K562 (cell line): ENCODE measurements around the gene KAZN. TPM values are rescaled to one million over a fixed set of nuclear protein-coding genes. Genes with fewer than 3 reads are reported as not detected.

Experiments used
- ARID1B ChIP-seq: fragments of 450-650 bp; IDR thresholded peaks from 2 replicates; pipeline ENCODE4 v1.6.1; 2016; ENCODE audit warnings: antibody characterized with exemption, mild to moderate bottlenecking, inconsistent platforms
- CBFA2T3 ChIP-seq: fragments of 450-650 bp; IDR thresholded peaks from 2 replicates; pipeline ENCODE4 v1.6.1; 2017
- CTBP1 ChIP-seq: fragments of 450-650 bp; IDR thresholded peaks from 2 replicates; pipeline ENCODE4 v1.6.1; 2016; ENCODE audit warnings: borderline replicate concordance
- DPF2 ChIP-seq: fragments of 450-650 bp; IDR thresholded peaks from 2 replicates; pipeline ENCODE4 v1.6.1; 2016
- EZH2 ChIP-seq: IDR thresholded peaks from 2 replicates; pipeline ENCODE4 v1.6.1; 2012; ENCODE audit warnings: low read depth, mild to moderate bottlenecking, inconsistent platforms, low read length, borderline replicate concordance
- L3MBTL2 ChIP-seq: fragments of 450-650 bp; IDR thresholded peaks from 2 replicates; pipeline ENCODE4 v1.6.1; 2016; ENCODE audit warnings: mild to moderate bottlenecking, moderate library complexity
- PHB2 ChIP-seq: fragments of 450-650 bp; IDR thresholded peaks from 2 replicates; pipeline ENCODE4 v1.6.1; 2017; ENCODE audit warnings: low read depth
- POLR2H ChIP-seq: IDR thresholded peaks from 2 replicates; pipeline ENCODE4 v1.6.1; 2016; ENCODE audit warnings: missing genetic modification characterization, low read depth, mild to moderate bottlenecking, control low read depth, missing compliant biosample characterization, moderate library complexity
- RERE ChIP-seq: sonication (generic); formaldehyde crosslinking; IDR thresholded peaks from 2 replicates; pipeline ENCODE4 v1.8.0; 2023; ENCODE audit warnings: missing genetic modification reagents, mild to moderate bottlenecking, borderline replicate concordance
- REST ChIP-seq, 2 experiments: fragments of 450-650 bp; formaldehyde crosslinking in 1 of 2; IDR thresholded peaks; 2 replicates each; pipeline versions ENCODE4 v1.4.0 to v1.6.1; 2014 to 2020; ENCODE audit warnings: mild to moderate bottlenecking in 2 of 2, borderline replicate concordance in 1 of 2, low read depth in 1 of 2
- RUNX1 ChIP-seq: sonication (generic); IDR thresholded peaks from 2 replicates; pipeline ENCODE4 v1.6.1; 2016; ENCODE audit warnings: antibody characterized with exemption, low read depth
- TEAD4 ChIP-seq, 2 experiments: sonication (generic) in 1 of 2; formaldehyde crosslinking in 1 of 2; IDR thresholded peaks; 2 replicates each; pipeline versions ENCODE4 v1.6.1 to v1.8.0; 2012 to 2022; ENCODE audit warnings: borderline replicate concordance in 1 of 2, inconsistent platforms in 1 of 2, low read length in 1 of 2, mild to moderate bottlenecking in 1 of 2, missing genetic modification reagents in 1 of 2
- ZNF696 ChIP-seq: fragments of 250-450 bp; sonication (Bioruptor Pico); conservative IDR thresholded peaks from 2 replicates; pipeline ENCODE4 v1.4.0; 2020; ENCODE audit warnings: mild to moderate bottlenecking, moderate library complexity
- ZNF740 ChIP-seq, 3 experiments: fragments of 200-800 bp in 1 of 3; sonication (Bioruptor generic) in 1 of 3; sonication (generic) in 1 of 3; formaldehyde crosslinking in 1 of 3; IDR thresholded peaks; 2 replicates each; pipeline versions ENCODE4 v1.6.1 to v1.8.0; 2016 to 2022; ENCODE audit warnings: mild to moderate bottlenecking in 2 of 3, missing compliant biosample characterization in 2 of 3, missing genetic modification characterization in 2 of 3, missing genetic modification reagents in 1 of 3
- polyA plus RNA-seq, 8 experiments: library from polyadenylated mRNA; depleted of rRNA in 4 of 8; stranded (reverse) in 5 of 8; unstranded in 3 of 8; fragments of >200 nt; fragmentation: Nextera tagmentation in 2 of 8; fragmentation: Illumina TruSeq in 1 of 8; extraction: Ambion mirVana in 2 of 8; extraction: Trizol in 1 of 8; gene quantifications; 2 replicates each; pipeline versions ENCODE4 v1.2.1 to v1.2.3, GENCODE V29; 2011 to 2014; ENCODE audit warnings: inconsistent platforms in 1 of 8, missing spikeins in 1 of 8
- total RNA-seq, 7 experiments: library from RNA; depleted of rRNA in 6 of 7; stranded (reverse); fragments of >200 nt in 6 of 7; fragmentation: Illumina TruSeq in 2 of 7; extraction: Trizol in 2 of 7; gene quantifications; 2 replicates each; pipeline versions ENCODE4 v1.2.1 to v1.2.3, GENCODE V29; 2011 to 2021; ENCODE audit warnings: low replicate concordance in 1 of 7

KAZN gene
- total and polyA plus RNA-seq, 9 of the 15 experiments (the other 6 are each of a cell fraction or from before 2014, with no cell fraction given): 2.1 to 21.6 (median 5.4) TPM

- TF ChIP-seq POLR2H: no peak
- no peak for TF ChIP-seq DPF2
- TF ChIP-seq ZNF740 (CRISPR knock-in tag; IDR thresholded peaks at IDR 0.05): no peak
- TF ChIP-seq ZNF740 (tag; IDR thresholded peaks at IDR 0.05): no peak
- TF ChIP-seq PHB2: no peak
- TF ChIP-seq TEAD4 (IDR thresholded peaks at IDR 0.05; ENCODE audit: low read length): peak; percentile 39; the same call in 1 of the 2 replicates
- TF ChIP-seq TEAD4 (CRISPR knock-in tag; IDR thresholded peaks at IDR 0.05; ENCODE audit: borderline replicate concordance): no peak
- no peak for TF ChIP-seq ZNF696 (CRISPR knock-in tag)
- no peak for TF ChIP-seq RUNX1
- TF ChIP-seq ARID1B: peak; percentile 35
- peak; percentile 51 for TF ChIP-seq L3MBTL2
- TF ChIP-seq CTBP1: peak; percentile 50; the same call in 1 of the 2 replicates
- no peak for TF ChIP-seq RERE (CRISPR knock-in tag)
- TF ChIP-seq REST (IDR thresholded peaks at IDR 0.05; ENCODE audit: borderline replicate concordance): no peak
- TF ChIP-seq REST (CRISPR knock-in tag; IDR thresholded peaks at IDR 0.05; ENCODE audit: low read depth): no peak
- TF ChIP-seq EZH2: no peak
- TF ChIP-seq CBFA2T3: peak; percentile 66
Observed at GRCh38 chr1:15106608-15107007, 508.1 kb downstream of the KAZN start (continued).
